Measurements from ENCODE around the gene CHADL.

CHADL gene

DNA sequence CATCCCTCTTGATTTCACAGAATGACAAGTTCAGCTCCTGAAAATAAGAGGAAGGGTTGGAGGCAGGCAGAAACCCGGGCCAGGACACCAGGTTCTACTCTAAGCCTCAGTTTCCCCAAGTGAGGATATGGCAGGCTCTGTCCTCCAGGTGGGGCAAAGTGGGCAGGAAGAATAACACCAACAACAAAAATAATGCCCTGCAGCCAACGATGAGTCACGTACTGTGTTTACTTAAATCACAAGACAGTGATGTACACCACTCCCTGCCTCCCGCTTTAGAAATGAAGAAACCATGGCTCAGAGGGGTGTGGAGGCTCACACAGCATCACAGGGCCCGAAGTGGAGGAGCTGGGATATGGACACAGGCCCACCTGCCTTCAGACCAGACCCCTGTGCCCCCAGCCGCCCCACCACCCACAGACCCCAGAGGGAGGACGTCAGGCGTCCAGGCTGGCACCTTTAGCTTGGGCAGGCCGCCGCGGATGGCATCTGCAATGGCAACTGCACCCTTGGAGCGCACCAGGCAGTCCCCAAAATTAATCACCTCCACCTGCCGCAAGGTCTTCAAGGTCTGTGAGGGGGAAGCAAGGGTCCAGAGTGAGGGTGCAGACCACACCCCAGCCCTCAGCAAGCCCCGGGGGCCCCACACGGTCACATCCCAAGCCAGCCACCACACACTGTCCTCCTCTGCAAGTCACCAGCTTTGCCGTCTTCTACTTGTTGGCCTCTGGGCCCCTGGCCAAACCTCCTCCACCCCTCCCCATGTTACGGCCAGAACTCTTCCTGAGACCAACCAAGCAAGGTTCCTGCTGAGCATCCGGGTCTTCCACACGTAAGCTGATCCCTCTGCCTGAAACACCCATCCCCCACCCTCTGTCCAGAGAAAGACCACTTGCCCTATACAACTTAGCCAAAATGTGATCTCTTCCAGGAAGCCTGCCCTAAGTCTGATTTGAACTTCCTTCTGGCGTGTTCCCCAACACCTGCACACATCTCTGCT lies 15.8 kb upstream of the CHADL start:
- DNase-seq = peak in 1 of 2 donors; percentile 25

DNA sequence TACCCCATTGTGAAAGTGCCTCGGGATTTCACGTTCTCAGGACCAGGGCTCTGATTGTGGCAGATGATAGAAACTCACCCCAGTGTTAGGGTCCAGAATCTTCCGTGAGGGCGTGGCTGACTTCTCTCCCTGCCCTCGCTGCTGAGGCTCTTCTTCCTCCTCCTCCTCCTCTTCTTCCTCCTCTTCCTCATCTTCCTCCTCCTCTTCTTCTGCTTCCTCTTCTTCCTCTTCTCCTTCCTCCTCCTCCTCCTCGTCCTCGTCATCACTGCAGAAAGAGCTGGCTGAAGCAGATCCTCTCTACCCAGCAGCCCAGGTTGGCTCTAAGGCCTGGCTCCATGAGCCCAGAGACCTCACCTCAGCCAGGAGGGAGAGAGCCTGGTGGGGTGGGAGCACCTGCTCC lies 13.5 kb upstream of the CHADL start:
- no peak for DNase-seq

DNA sequence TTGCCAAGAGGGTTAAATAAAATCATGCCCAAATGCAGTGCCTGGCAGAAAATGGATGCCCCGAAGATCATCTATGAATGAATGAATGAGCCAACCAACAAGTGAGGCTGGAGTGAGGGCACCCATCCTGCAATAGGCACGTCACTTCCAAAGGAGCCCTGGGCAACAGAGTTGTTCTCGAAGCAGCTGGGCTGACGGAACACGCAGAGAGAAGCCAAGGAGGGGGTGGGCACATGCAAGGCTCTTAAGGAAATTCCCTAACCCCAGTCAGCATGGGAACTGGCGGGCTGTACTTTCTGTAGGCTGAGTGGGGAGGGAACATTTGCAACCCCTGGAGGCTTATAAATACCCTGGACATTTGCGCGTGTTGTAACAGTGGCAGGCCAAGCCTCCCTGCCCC lies 11.6 kb upstream of the CHADL start:
- no peak for DNase-seq

DNA sequence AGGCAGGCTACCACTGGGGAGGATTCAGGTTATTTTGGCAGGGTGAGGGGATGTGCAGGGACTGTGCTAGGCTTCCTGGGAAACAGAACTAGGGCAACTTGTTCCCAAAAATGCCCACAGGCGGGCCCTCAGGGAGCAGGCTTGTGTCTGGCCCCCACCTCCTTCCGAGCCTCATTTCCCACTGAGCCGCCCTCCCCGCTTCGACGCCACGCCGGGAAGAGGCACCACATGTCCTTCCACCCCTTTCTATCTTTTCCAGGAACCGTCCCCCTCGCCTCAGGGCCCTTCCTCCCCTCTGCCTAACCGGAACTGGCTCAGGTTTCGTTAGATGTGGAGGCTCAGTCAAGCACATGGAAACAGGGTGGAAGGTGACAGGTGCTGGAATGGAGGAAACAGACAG lies 9.4 kb upstream of the CHADL start:
- no peak for DNase-seq

DNA sequence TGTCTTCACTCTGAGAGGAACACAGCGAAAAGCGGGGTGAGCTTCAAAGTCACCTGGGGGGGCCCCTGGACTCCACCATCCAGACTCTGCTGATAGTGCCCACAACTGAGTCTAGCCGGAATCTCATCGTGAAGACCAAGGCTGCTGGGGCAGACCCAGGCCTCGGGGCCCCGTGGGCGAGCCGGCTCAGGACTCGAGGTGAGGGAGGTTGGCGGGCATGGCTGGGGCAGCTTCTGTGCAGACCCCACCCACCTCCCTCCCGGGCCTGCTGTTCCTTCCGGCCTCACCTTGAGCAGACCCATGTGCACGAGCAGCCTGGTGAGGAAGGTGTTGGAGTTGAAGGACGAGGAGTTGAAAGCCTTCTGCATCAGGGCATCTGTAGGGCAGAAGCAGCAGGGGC lies 8.7 kb upstream of the CHADL start:
- DNase-seq = no peak

DNA sequence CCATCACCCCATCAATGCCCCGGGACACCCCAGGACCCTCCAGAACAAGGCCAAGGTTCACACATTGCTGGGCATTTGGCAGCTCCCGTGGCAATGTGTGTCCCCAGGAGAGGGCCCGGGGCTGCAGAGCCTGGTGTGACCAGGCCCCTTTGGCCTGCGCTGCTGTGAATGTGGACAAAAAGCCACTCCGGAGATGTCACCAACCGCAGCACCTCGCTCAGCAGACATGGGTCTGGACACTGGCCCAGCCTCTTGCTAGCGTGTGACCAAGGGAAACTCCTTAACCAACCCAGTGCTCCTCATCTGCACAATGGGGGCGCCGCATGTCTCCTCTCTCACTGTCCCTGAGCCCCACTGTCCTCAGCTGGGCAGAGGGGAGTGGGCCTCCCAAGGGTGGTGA lies 8.0 kb upstream of the CHADL start:
- DNase-seq = no peak

DNA sequence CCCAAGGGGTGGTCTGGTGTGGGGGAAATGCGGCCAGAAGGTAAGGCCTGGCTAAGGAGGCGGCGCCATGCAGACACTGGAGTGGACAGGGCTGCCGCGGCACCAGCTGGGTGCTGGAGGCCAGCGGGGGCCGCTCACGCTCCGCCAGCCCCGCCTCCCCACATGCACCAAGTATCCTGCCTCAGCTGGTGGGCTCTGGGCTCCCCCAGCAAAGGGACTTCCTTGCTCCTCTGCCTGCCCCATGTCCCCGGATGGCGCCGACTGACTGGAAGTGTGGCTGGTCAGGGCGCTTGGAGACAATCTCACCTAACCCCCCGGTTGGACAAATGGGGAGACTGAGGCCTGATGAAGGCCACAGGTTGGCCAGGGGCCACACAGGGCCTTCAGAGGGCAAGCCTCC lies 7.6 kb upstream of the CHADL start:
- DNase-seq = no peak

DNA sequence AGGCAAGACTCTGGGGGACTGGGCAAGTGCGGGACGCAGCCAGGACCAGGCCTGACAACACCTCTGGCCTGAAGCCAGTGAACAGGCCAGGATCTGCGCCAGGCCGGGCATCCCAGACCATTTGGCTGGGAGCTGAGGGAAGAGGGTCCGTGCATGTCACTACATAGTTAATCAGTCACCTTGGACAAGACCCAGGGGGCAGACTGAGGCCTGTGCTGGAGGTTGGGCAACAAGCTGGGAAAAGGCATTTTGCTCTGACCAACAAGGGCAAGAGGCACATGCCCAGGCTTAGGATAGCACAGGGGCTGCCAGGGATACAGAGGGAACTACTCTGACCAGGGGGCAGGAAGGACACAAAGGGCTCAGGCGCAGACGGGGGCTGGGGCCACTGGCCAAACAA lies 7.0 kb upstream of the CHADL start:
- no peak for DNase-seq

DNA sequence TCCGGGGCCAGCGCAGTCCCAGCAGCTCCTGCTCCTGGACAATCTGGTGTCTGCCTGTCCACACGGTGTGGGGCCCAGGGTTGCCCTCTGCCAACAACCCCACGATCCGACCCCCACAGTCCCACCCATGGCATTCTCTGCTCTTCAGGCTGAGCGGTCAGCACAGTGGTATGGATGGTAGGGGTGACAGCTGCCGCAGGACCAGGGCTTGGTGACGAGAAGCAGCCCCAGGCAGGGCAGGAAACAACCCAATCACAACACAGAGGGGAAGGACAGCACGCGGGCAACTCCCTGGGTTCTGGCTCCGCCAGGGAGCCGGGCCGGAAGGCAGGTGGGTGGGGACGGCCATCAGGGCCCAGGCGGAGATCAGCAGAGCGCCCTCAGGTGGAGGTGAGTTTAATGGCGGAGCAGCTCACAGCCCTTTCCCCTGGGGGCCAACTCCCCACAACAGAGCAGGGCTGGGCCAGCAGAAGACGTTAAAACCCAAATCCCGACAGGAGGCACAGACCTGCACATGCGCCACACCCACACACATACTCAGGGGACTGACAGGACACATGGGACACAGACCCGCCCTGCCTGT lies 5.3 kb upstream of the CHADL start:
- no peak for DNase-seq

DNA sequence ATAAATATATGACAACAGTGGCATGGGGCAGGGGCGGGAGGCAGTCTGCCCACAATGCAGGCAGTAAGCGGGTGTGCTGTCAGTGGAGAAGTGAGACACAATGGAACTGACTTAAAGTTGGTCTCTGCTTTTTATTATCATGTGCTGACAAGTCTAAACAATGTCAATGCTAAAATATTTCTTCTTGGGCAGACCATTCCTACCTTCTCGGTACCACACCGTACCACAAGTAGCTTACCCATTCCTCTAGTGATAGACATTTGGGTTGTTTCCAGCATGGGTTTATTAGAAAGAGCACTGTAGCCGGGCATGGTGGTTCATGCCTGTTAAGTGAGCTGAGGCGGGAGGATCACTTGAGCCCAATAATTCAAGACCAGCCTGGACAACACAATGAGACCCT lies 2.6 kb upstream of the CHADL start:
- no peak for DNase-seq

DNA sequence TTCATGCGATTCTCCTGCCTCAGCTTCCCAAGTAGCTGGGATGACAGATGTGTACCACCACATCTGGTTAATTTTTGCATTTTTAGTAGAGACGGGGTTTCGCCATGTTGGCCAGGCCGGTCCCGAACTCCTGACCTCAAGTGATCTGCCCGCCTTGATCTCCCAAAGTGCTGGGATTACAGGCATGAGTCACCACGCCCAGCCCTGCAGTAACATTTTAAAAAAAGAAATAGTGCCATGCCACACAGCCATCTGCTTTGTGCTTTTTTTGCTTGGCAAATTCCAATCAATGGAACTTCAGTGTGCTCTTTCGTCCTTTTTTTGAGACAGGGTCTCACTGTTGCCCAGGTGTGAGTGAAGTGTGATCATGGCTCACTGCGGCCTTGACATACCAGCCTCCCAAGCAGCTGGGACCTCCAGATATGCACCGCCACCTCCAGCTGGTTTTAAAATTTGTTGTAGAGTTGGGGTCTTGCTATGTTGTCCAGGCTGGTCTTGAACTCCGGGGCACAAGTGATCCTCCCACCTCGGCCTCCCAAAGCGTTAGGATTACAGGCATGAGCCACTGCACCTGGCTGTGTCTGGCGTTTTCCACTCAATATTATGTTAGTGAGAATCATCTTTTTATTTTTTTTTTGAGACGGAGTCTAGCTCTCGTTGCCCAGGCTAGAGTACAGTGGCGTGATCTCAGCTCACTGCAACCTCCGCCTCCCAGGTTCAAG lies 1.8 kb upstream of the CHADL start:
- no peak for DNase-seq

DNA sequence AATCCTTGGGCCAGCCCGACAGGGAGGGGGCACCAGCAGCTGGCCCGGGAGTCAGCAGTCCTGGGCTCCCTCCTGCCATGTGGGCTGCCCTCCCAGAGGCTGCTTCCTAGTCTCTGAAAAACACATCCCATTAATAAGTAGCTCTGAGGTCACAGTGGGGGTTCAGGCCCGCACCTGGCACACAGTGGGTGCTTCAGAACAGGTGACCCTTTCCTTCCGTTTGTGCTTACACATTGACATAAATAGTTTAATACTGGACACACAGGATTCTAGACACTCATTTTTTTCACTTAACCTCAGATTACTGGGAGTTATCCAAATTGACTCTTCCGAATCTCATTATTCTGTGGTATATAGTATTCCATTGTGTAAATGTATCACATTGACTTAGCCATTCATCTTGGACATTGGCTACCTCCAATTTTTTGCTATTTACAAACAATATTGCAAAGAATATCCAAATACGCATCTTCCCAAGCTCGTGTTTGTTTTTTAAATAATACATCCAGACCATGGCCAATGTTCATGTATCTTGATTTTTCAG lies 474 bp upstream of the CHADL start:
- no peak for DNase-seq

DNA sequence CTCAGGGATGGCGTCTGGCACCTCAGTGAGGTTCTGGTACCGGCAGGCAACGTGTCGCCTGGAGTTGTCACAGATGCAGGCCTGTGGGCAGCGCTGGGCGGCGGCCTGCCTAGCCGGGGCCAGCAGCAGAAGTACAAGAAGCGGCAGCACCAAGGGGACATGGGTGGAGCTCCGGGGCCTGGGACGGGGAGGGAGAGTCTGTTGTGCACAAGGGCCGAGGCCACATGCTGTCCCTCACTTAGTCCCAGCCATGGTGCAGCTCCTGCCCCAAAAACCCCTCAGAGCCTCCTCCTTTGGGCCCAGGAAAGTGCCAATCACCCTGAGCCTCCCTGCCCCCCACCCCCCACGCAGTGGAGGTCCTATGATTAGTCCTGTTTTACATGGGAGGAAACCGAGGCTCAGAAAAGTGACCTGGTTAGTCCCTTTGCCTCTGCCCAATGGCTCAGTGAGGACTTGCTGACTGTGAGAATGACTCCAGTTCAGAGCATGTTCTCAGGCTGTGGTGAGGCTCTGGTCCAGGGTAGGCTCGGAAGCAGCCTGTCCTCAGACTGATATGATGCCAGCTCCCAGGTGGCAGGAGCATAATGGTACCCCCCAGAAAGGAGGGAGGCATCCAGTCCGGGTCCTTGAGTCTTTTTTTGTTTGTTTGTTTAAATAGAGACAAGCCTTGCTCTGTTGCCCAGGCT lies 1.1 kb downstream of the CHADL start:
- DNase-seq = no peak

DNA sequence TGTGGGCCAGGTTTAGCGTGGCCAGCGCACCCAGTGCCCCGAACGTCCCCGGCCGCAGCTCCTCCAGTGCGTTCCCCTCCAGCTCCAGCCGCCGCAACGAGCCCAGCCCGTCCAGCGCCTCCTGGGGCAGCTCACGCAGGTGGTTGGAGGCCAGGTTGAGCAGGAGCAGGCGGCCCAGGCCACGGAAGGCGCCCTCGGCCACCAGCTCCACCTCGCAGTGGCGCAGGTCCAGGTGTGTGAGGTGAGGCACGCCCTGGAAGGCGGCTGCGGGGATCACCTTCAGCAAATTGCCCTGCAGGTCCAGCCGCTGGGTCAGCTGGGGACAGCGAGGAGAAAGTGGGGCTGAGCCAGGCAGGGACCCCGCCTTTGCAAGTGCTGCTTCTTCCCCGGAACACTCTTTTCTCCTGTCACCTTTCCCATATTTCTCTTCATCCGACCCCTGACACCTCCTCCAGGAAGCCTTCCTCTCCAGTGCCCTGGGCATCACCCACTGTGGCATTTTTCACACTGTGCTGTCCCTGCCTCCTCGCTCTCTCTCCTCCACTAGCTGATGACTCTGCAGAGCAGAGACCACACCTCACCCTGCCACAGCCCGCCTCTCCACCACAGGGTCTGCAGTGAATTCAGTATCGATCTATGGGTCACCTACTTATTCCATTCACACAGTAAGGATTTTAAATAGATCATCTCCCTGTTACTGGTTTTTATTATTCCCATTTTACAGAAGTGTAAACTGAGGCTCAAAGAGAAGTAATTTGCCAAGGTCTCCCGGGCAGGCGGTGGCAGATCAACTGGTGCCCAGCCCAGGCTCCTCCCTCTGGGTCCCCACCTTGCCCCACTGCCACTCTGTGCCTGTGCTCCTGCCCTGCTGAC lies 1.9 kb downstream of the CHADL start:
- no peak for DNase-seq

DNA sequence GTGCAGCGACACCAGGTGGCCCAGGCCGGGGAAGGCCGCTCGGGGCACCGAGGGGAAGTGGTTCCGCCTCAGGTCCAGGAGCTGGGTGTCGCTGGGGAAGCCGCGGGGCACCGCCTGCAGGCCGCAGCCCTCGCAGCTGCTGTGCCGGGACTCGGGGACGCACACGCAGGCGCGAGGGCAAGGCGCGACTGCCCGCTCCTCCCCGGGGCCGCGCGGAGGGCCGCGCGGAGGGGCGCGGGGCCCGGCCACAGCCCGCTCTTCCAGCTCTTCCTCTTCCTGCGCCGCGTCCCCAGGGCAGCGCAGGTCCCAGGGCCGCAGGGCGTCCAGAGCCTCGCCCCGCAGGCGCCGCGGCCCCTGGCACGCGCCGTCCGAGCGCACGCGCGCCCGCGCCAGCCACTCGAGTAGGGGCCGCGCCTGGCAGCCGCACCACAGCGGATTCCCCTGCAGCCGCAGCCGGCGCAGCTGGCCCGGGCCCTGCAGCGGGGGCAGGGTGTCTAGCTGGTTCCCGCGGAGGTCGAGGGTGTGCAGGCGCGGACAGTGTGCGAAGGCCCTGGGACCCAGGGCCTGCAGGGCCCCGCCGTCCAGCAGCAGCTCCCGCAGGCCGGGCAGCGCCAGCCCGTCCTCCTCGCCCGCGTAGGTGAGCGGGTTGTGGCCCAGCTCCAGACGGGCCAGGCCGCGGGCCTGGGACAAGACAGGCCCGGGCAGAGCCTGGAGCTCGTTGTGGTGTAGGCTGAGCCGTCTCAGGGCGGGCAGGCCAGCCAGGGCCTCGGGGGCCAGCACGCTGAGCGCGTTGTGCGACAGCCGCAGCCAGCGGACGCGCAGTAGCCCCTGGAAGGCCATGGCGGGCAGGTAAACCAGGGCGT lies 2.8 kb downstream of the CHADL start:
- peak; percentile 60 to 81 for DNase-seq

DNA sequence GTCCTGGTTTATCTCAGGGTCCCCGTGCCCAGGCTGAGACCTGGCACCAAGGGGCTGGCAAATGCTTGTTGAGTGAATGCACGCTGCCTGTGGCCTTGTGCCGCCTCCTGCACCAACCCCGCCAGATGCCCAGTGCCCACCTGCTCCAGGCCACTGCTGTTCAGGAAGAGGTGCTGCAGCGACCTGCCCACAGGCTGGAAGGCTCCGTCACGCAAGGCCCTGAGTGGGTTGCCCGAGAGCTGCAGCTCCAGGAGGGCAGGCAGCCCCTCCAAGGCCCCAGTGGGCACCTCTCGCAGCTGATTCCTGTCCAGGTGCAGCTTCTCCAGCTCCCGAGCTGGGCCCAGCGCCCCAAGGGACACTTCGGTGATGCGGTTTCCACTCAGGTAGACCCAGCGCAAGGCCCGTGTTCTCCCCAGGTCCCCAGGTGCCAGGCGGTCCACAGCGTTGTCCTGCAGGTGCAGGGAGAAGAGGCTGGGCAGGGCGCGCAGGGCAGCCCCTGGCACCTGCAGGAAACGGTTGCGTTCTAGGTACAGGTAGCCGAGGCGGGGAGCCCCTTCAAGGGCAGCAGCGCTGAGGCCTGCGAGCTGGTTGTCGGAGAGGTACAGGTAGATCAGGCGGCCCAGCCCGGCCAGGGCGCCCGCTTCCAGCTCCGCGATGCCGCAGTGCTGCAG lies 3.6 kb downstream of the CHADL start:
- DNase-seq = no peak

DNA sequence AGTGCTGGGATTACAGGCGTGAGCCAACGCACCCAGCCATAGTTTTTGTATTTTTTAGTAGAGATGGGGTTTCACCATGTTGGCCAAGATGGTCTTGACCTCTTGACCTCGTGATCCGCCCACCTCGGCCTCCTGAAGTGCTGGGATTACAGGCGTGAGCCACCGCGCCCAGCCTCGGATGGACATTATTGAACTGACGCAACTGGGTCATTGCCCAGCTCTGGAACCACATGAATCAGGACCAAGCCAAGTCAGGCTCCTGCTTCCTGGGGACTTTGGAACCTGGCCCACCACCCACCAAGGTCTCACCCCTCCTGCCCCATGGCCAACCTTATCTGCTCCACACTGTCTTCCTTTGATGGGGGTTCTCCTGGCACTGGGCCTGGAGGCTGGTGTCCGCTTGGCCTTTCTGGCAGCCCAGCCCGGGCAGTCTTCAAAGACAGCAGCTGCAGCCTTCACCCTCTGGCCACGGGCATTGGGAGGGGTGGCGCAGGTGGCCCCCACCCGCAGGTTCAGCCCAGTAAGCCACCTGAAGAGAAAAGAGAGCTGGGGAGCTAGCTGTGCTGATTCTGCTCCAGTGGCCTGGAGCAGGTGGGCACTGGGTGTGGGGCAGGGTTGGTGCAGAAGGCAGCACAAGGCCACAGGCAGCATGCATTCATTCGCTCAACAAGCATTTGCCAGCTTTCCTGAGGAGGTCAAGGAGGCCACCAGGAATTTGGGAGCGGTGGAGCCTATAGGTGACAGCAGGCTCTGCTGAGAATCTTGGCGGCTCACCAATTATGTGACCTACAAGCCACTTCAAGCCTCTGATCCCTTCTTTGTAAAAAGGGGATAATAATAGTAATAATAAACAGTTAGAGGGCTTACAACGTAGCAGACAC lies 5.7 kb downstream of the CHADL start:
- DNase-seq = no peak

DNA sequence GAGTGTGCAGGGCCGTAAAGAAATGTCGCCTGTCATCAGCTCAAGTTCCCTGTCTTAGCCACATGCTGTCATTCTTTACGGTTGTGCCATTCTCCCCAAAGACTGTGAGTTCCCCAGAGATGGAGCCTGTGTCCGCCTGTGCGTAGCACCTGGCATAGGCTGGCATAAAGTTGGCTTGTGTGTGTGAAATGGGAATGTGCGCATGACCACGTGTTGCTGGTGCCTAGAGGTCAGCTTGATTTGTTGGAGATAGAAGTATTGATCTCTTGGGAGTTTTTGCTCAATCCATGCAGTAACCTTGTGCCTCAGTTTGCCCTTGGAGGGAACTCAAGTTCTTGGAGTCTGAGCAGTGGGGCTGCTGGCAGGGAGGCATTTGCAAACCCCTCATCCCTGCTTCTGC lies 9.4 kb downstream of the CHADL start:
- no peak for DNase-seq

DNA sequence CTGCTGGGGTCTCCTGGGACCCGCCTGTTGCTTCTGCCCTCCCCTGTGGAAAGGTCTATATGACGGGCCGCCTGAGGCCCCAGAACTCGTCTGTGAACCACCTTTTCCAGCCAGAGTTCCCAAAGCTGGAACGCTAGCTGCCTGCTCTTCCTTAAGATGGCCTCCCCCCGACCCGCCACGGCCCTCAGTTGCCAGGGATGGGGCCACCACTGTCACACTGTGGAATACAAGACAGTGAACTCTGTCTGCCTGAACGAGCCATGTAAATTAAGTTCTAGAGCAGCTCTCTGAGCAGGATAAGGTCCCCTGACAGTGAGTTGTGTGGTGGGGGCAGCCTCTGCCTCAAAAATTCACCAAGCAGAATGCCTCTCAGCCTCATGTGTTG lies 10.3 kb downstream of the CHADL start:
- DNase-seq = no peak

All from inflammatory macrophage (primary cell).